ENCODE results near the gene VPS18.

VPS18 gene

DNA sequence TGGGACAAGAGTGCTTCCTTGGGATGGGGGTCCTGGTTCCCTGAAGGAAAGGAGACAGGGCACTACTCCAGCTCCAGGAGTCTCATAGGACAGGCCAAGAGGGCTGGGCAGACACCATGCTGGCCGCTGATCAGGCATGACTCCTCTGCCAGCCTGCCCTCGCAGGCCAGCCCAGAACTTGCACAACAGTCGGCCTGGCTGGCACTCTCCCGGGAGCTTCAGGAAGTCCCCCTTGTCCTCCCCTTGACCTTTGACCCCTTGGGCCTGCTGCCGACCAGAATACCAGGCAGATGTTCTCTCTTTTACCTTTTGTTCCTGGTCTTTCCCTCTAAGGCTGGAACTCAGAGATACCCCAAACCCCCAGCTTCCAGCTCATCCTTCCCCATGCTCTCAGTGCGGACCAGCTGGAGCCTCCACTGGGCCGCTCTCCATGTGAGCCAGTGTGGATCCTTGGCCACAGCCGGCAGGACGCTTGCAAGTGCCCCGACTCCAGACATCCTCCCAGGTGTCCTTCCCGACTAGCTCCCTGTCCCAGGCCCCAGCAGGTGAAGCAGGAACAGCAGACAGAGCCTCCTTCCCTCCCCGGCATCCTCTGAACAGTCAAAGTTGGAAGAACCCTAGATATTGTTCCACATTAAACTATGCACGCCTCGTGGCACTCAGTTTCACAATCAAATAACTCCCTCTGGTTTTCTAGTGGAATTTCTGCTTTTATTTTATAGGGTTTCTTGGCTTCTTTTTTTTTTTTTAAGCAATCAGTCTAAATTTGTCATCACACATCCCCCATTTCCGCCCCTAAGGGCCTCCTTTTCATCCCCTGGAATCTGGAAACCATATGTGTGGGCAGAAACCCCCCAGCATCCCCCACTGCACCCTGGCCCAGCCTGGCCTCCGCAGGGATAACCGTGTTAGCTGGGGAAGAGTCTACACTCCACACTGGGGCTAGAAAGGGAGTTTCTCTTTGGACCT lies 15.7 kb downstream of the VPS18 start:
- ChIA-PET CTCF (interaction anchor here (0.7 to 20.5 kb wide), 7 partner anchors 14 to 111 kb away, joined by 3 to 498 read pairs (median 4); partner anchors contain the start of genes CHAC1 and DLL4), POLR2A (no interaction called here)
- TF ChIP-seq CTCF (IDR thresholded peaks at IDR 0.05; ENCODE audit: insufficient read depth, low read length, missing control alignments): no peak
- no peak overlapping the region for H3K4me3 ChIP-seq (ENCODE audit: low read depth, low read length)
- no peak for DNase-seq (ENCODE audit: low read depth, low spot score)

GRCh38 chr15:40911141-40911540 lies 16.9 kb downstream of the VPS18 start:
- no peak overlapping the region for H3K4me3 ChIP-seq (ENCODE audit: low read depth, low read length)
- ChIA-PET POLR2A (interaction anchor here (1.0 kb wide), 1 partner anchor 46 kb away, joined by 3 read pairs; no protein-coding TSS in a partner anchor), CTCF (interaction anchor here (4.8 to 20.5 kb wide), 2 partner anchors 30 to 110 kb away, joined by 35 to 498 read pairs; no protein-coding TSS in a partner anchor)
- no peak for DNase-seq (ENCODE audit: low read depth, low spot score)
- no peak for TF ChIP-seq CTCF (IDR thresholded peaks at IDR 0.05; ENCODE audit: insufficient read depth, low read length, missing control alignments)

DNA sequence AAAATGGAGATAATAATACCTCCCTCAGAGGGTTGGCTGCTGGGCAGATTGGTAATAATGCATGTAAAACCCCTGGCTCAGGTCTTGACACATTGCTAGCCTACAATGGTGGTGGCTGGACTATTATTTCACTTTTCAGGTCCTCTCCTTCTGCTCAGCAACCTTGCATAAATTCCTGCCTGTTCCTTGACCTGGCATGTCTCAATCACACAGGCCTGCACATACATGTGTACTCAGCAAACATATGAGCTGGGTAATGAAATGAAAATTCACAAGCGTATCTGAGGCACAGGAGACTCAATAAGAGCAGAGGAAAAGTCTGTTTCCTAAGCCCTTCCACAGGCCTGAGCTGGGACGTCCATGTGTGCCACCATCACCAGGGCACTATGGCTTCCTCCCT lies 17.4 kb downstream of the VPS18 start:
- ChIA-PET POLR2A (interaction anchor here (1.0 kb wide), 1 partner anchor 46 kb away, joined by 3 read pairs; no protein-coding TSS in a partner anchor), CTCF (interaction anchor here (0.7 to 20.5 kb wide), 3 partner anchors 10 to 109 kb away, joined by 3 to 498 read pairs (median 35); no protein-coding TSS in a partner anchor)
- H3K4me3 ChIP-seq (ENCODE audit: low read depth, low read length): no peak overlapping the region
- TF ChIP-seq CTCF (IDR thresholded peaks at IDR 0.05; ENCODE audit: insufficient read depth, low read length, missing control alignments): no peak
- DNase-seq (ENCODE audit: low read depth, low spot score): no peak

GRCh38 chr15:40912478-40912877 lies 18.2 kb downstream of the VPS18 start:
- H3K4me3 ChIP-seq (ENCODE audit: low read depth, low read length): no peak overlapping the region
- CTCF ChIA-PET: interaction anchor here (4.8 to 20.5 kb wide), 2 partner anchors 29 to 108 kb away, joined by 35 to 498 read pairs; no protein-coding TSS in a partner anchor
- DNase-seq (ENCODE audit: low read depth, low spot score): no peak
- TF ChIP-seq CTCF (IDR thresholded peaks at IDR 0.05; ENCODE audit: insufficient read depth, low read length, missing control alignments): no peak
- POLR2A ChIA-PET: no interaction called here

DNA sequence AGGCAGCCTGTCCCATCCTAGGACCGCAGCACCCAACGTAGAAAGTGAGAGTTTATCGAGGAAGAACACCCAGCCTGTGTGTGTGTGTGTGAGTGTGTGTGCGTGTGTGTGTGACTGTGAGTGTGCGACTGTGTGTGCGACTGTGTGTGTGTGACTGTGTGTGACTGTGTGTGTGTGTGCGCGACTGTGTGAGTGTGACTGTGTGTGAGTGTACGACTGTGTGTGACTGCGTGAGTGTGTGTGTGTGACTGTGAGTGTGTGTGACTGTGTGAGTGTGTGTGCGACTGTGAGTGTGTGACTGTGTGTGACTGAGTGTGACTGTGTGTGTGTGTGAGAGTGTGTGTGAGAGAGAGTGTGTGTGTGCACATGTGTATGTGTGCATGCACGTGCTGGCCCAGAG lies 19.8 kb downstream of the VPS18 start:
- no peak overlapping the region for H3K4me3 ChIP-seq (ENCODE audit: low read depth, low read length)
- TF ChIP-seq CTCF (IDR thresholded peaks at IDR 0.05; ENCODE audit: insufficient read depth, low read length, missing control alignments): no peak
- CTCF ChIA-PET: interaction anchor here (0.9 to 6.6 kb wide), 5 partner anchors 8 to 271 kb away, joined by 3 to 57 read pairs (median 14); no protein-coding TSS in a partner anchor
- POLR2A ChIA-PET: no interaction called here
- no peak for DNase-seq (ENCODE audit: low read depth, low spot score)

DNA sequence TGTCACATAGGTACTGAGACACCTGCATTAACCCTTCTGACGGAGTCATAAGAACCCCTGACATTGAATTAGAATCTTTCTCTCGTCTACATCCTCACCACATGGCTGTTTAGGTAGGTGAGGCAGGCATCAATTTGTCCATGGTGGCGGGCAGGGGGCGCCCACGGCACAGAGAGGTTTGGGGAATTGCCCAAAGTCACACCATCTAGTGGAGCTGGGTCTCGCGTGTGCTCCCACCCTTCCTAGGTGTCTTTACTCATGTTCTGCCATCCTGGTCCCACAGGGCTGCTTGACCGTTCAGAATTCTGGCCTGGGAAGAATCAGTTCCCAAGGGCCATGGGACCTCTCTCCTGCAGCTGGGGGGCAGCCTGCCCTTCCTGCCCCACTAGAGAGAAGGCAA lies 20.2 kb downstream of the VPS18 start:
- ChIA-PET CTCF (interaction anchor here (0.9 to 6.6 kb wide), 8 partner anchors 8 to 271 kb away, joined by 3 to 57 read pairs (median 8); no protein-coding TSS in a partner anchor), POLR2A (no interaction called here)
- TF ChIP-seq CTCF (IDR thresholded peaks at IDR 0.05; ENCODE audit: insufficient read depth, low read length, missing control alignments): no peak
- DNase-seq (ENCODE audit: low read depth, low spot score): no peak
- no peak overlapping the region for H3K4me3 ChIP-seq (ENCODE audit: low read depth, low read length)
